GM19240 (cell line): ENCODE data around the gene ASAP2.

Source experiments
- DNase-seq: peaks from one replicate; pipeline ENCODE4 v3.0.0; 2011; ENCODE audit warnings: low spot score; ENCODE audit not compliant: insufficient read length

The ASAP2 gene

GRCh38 chr2:9423100-9423921, 216.7 kb downstream of the ASAP2 start, which contains the start of the genes CPSF3 and ITGB1BP1:
CPSF3 (plus strand) TSS chr2:9423654; CDS start chr2:9423774, 120 bp downstream.
ITGB1BP1 (minus strand) TSS chr2:9423528; CDS start chr2:9418697, 4,831 bp downstream.
- DNase-seq = peak; percentile 94

GRCh38 chr2:9423922-9424272, 217.3 kb downstream of the ASAP2 start:
- no peak for DNase-seq

- no peak for DNase-seq
Observed at GRCh38 chr2:9424447-9425164, 218.0 kb downstream of the ASAP2 start.

GRCh38 chr2:9428965-9429577, 222.5 kb downstream of the ASAP2 start:
- DNase-seq = no peak

- DNase-seq = no peak
Observed at GRCh38 chr2:9430316-9431293, 224.0 kb downstream of the ASAP2 start.

- no peak for DNase-seq
Observed at GRCh38 chr2:9434489-9434888, 227.9 kb downstream of the ASAP2 start.

- DNase-seq = no peak
Observed at GRCh38 chr2:9439536-9439935, 232.9 kb downstream of the ASAP2 start.

GRCh38 chr2:9440058-9440727, 233.6 kb downstream of the ASAP2 start:
- no peak for DNase-seq

GRCh38 chr2:9441556-9441955, 234.9 kb downstream of the ASAP2 start:
- DNase-seq = no peak

- no peak for DNase-seq
Observed at GRCh38 chr2:9443526-9443925, 236.9 kb downstream of the ASAP2 start.

GRCh38 chr2:9445089-9445488, 238.5 kb downstream of the ASAP2 start:
- no peak for DNase-seq

GRCh38 chr2:9451231-9451630, 244.6 kb downstream of the ASAP2 start:
- DNase-seq = no peak
